Upper lobe of left lung (tissue), 6 donors: ENCODE data around the gene PKNOX2. TPM values are rescaled to one million over a fixed set of nuclear protein-coding genes. Genes with fewer than 3 reads are reported as not detected.

Source experiments
- ATAC-seq, 2 donors: fragments of 200-7000 bp; cut with Tn5 transposase; one replicate each; pipeline ENCODE4 v1.9.1; 2022; ENCODE audit warnings: mild to moderate bottlenecking in 2 of 2, moderate library complexity in 2 of 2; ENCODE audit not compliant: low FRiP score in 2 of 2
- DNase-seq, 2 donors: peaks; one replicate each; pipeline ENCODE4 v3.0.0-alpha.2; 2019 to 2020
- H3K27ac ChIP-seq, 4 donors: fragments of 200-600 bp; sonication (generic); one replicate each; pipeline ENCODE4 v1.5.1; 2016 to 2019
- H3K27me3 ChIP-seq, 4 donors: fragments of 200-600 bp; sonication (generic); one replicate each; pipeline ENCODE4 v1.5.1; 2017 to 2019
- H3K36me3 ChIP-seq, 4 donors: fragments of 200-600 bp; sonication (generic); one replicate each; pipeline ENCODE4 v1.5.1; 2016 to 2019
- H3K4me1 ChIP-seq, 4 donors: fragments of 200-600 bp; sonication (generic); one replicate each; pipeline ENCODE4 v1.5.1; 2018 to 2019
- H3K4me3 ChIP-seq, 4 donors: fragments of 200-600 bp; sonication (generic); one replicate each; pipeline ENCODE4 v1.5.1; 2017 to 2019; ENCODE audit warnings: mild to moderate bottlenecking in 2 of 4, moderate library complexity in 1 of 4
- H3K9me3 ChIP-seq, 4 donors: fragments of 200-600 bp; sonication (generic); one replicate each; pipeline ENCODE4 v1.5.1; 2018 to 2019
- EP300 ChIP-seq, 4 donors: sonication (generic); formaldehyde crosslinking; IDR thresholded peaks; one replicate each; pipeline ENCODE4 v1.5.1; 2017; ENCODE audit warnings: antibody characterized with exemption in 4 of 4, control low read depth in 2 of 4
- POLR2A ChIP-seq, 4 donors: fragments of 450-650 bp; IDR thresholded peaks; one replicate each; pipeline ENCODE4 v1.5.1; 2016 to 2017; ENCODE audit warnings: antibody characterized with exemption in 4 of 4, mild to moderate bottlenecking in 2 of 4
- POLR2AphosphoS5 ChIP-seq, 2 donors: sonication (generic); formaldehyde crosslinking; IDR thresholded peaks; one replicate each; pipeline ENCODE4 v1.5.1; 2017; ENCODE audit warnings: antibody characterized with exemption in 2 of 2
- WGBS, 2 donors: methylation state at CpG; one replicate each; pipeline ENCODE4 v1.1.5; 2017 to 2018; 5-methylcytosine and 5-hydroxymethylcytosine counted together
- total RNA-seq, 6 donors: library from RNA; depleted of rRNA in 4 of 6; stranded (reverse); fragments of >200 nt in 4 of 6; gene quantifications; one replicate each; pipeline versions ENCODE4 v1.1.0 to v1.2.1, GENCODE V29; 2016 to 2021
- TF ChIP-seq, protein P1 (sequence below), 6 experiments: fragments of 450-650 bp in 4 of 6; fragments of 200-600 bp in 2 of 6; sonication (generic) in 2 of 6; IDR thresholded peaks; one replicate each; pipeline ENCODE4 v1.5.1; 2016 to 2019; ENCODE audit warnings: antibody characterized with exemption in 6 of 6
- donor health status: DM: no; HTN: no; CAD: no; lungs with moderate emphysema.
- donor health status: DM: no; HTN: yes; CAD: no; lungs with severe emphysema.

PKNOX2 gene
- total RNA-seq, 6 donors from 2014 or later, result 2.9 to 15.5 (median 8.4) TPM

GRCh38 chr11:125228445-125228844, 63.9 kb downstream of the PKNOX2 start:
- H3K4me1 ChIP-seq, result peaks cover 0 to 4% (median 0%) of the 10 kb centered on the region in 4 donors
- no peak overlapping the region for H3K27ac ChIP-seq
- H3K27me3 ChIP-seq, result no peaks in the 10 kb centered on the region
- WGBS, 2 donors, result 75 to 88% methylated on average over 4 of the region's 4 CpGs
- ATAC-seq, result no peak
- no peaks in the 10 kb centered on the region for H3K9me3 ChIP-seq
- TF ChIP-seq POLR2AphosphoS5 (IDR thresholded peaks at IDR 0.05) (no peak), EP300 (IDR thresholded peaks at IDR 0.05) (no peak), POLR2A (IDR thresholded peaks at IDR 0.05) (no peak)
- TF ChIP-seq, protein P1, sequence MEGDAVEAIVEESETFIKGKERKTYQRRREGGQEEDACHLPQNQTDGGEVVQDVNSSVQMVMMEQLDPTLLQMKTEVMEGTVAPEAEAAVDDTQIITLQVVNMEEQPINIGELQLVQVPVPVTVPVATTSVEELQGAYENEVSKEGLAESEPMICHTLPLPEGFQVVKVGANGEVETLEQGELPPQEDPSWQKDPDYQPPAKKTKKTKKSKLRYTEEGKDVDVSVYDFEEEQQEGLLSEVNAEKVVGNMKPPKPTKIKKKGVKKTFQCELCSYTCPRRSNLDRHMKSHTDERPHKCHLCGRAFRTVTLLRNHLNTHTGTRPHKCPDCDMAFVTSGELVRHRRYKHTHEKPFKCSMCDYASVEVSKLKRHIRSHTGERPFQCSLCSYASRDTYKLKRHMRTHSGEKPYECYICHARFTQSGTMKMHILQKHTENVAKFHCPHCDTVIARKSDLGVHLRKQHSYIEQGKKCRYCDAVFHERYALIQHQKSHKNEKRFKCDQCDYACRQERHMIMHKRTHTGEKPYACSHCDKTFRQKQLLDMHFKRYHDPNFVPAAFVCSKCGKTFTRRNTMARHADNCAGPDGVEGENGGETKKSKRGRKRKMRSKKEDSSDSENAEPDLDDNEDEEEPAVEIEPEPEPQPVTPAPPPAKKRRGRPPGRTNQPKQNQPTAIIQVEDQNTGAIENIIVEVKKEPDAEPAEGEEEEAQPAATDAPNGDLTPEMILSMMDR (IDR thresholded peaks at IDR 0.05), result no peak
- no peaks in the 10 kb centered on the region for H3K36me3 ChIP-seq
- DNase-seq, result no peak
- no peak overlapping the region for H3K4me3 ChIP-seq

- H3K4me3 ChIP-seq, result no peak overlapping the region
- H3K27ac ChIP-seq, result no peak overlapping the region
- H3K36me3 ChIP-seq, result no peaks in the 10 kb centered on the region
- TF ChIP-seq POLR2AphosphoS5 (IDR thresholded peaks at IDR 0.05) (no peak), POLR2A (IDR thresholded peaks at IDR 0.05) (no peak), EP300 (IDR thresholded peaks at IDR 0.05) (no peak)
- TF ChIP-seq, protein P1 (IDR thresholded peaks at IDR 0.05), result no peak
- 81 to 85% methylated on average over 7 to 9 of the region's 9 CpGs for WGBS, 2 donors
- DNase-seq (no peak), ATAC-seq (no peak)
- peaks cover 0 to 1% (median 0%) of the 10 kb centered on the region in 4 donors for H3K4me1 ChIP-seq
- no peaks in the 10 kb centered on the region for H3K27me3 ChIP-seq
- H3K9me3 ChIP-seq, result no peaks in the 10 kb centered on the region
Measured at GRCh38 chr11:125228993-125229392, 64.4 kb downstream of the PKNOX2 start.

GRCh38 chr11:125229916-125230315, 65.4 kb downstream of the PKNOX2 start:
- no peaks in the 10 kb centered on the region for H3K36me3 ChIP-seq
- H3K4me3 ChIP-seq, result no peak overlapping the region
- ATAC-seq (no peak), DNase-seq (no peak)
- TF ChIP-seq POLR2AphosphoS5 (IDR thresholded peaks at IDR 0.05) (no peak), EP300 (IDR thresholded peaks at IDR 0.05) (no peak), POLR2A (IDR thresholded peaks at IDR 0.05) (no peak)
- TF ChIP-seq, protein P1 (IDR thresholded peaks at IDR 0.05), result no peak
- H3K27ac ChIP-seq, result no peak overlapping the region
- no peaks in the 10 kb centered on the region for H3K4me1 ChIP-seq
- H3K27me3 ChIP-seq, result no peaks in the 10 kb centered on the region
- no peaks in the 10 kb centered on the region for H3K9me3 ChIP-seq
- WGBS, 2 donors, result 80 to 90% methylated on average over 2 of the region's 2 CpGs

- TF ChIP-seq, protein P1 (IDR thresholded peaks at IDR 0.05), result no peak
- TF ChIP-seq POLR2AphosphoS5 (IDR thresholded peaks at IDR 0.05), result no peak
- no peak for TF ChIP-seq POLR2A (IDR thresholded peaks at IDR 0.05)
- TF ChIP-seq EP300 (IDR thresholded peaks at IDR 0.05), result no peak
- H3K36me3 ChIP-seq, result no peaks in the 10 kb centered on the region
- WGBS, 2 donors, result 72 to 90% methylated on average over 1 of the region's 1 CpG
Measured at GRCh38 chr11:125233116-125233515, 68.6 kb downstream of the PKNOX2 start.

GRCh38 chr11:125233736-125234275, 69.3 kb downstream of the PKNOX2 start:
- H3K9me3 ChIP-seq, result no peaks in the 10 kb centered on the region
- ATAC-seq (no peak), DNase-seq (no peak)
- H3K4me1 ChIP-seq, result no peaks in the 10 kb centered on the region
- H3K27ac ChIP-seq, result no peak overlapping the region
- H3K4me3 ChIP-seq, result no peak overlapping the region
- 60 to 62% methylated on average over 7 to 8 of the region's 8 CpGs for WGBS, 2 donors
- no peaks in the 10 kb centered on the region for H3K27me3 ChIP-seq
- TF ChIP-seq POLR2AphosphoS5 (IDR thresholded peaks at IDR 0.05) (no peak), POLR2A (IDR thresholded peaks at IDR 0.05) (no peak), EP300 (IDR thresholded peaks at IDR 0.05) (no peak)
- TF ChIP-seq, protein P1 (IDR thresholded peaks at IDR 0.05), result no peak
- no peaks in the 10 kb centered on the region for H3K36me3 ChIP-seq

More at GRCh38 chr11:125233116-125233515, 68.6 kb downstream of the PKNOX2 start:
- no peak for ATAC-seq
- H3K4me3 ChIP-seq, result no peak overlapping the region
- H3K9me3 ChIP-seq, result no peaks in the 10 kb centered on the region
- H3K4me1 ChIP-seq, result no peaks in the 10 kb centered on the region
- no peaks in the 10 kb centered on the region for H3K27me3 ChIP-seq
- no peak for DNase-seq
- no peak overlapping the region for H3K27ac ChIP-seq
